IMR-90 (cell line): ENCODE measurements around the gene ITIH4. TPM values are rescaled to one million over a fixed set of nuclear protein-coding genes. Genes with fewer than 3 reads are reported as not detected.

Experiments used
- ATAC-seq: fragments of 200-7000 bp; cut with Tn5 transposase; 2 replicates; pipeline ENCODE4 v1.9.1; 2020; ENCODE audit warnings: low read depth, mild to moderate bottlenecking, moderate library complexity
- BruUV-seq: library from RNA; stranded (reverse); fragments of 400-500 nt; replicated peaks from 2 replicates; lab custom pipeline; 2021; lab: Mats Ljungman, UMichigan
- CTCF ChIA-PET: fragments of 300-600 bp; formaldehyde crosslinking; extraction: SDS; loops from one replicate; lab custom pipeline; 2021; ENCODE audit warnings: antibody characterized with exemption; lab: Yijun Ruan, JAX
- POLR2A ChIA-PET: fragments of 300-600 bp; sonication (Branson Sonifier 250); formaldehyde crosslinking; loops from one replicate; lab custom pipeline; 2022; ENCODE audit warnings: antibody characterized with exemption; ENCODE audit not compliant: unreplicated experiment; lab: Charles Lee
- DNase-seq: peaks from one replicate; pipeline ENCODE4 v3.0.0; 2013
- H2AFZ ChIP-seq: replicated peaks from 2 replicates; pipeline ENCODE3; 2013; ENCODE audit warnings: low read length, mild to moderate bottlenecking; ENCODE audit not compliant: poor library complexity
- H2AK5ac ChIP-seq: 2 replicates; pipeline ENCODE4 v1.6.1; 2013; ENCODE audit warnings: low read depth, low read length, inconsistent platforms
- H2AK9ac ChIP-seq: replicated peaks from 2 replicates; pipeline ENCODE3; 2013; ENCODE audit warnings: mild to moderate bottlenecking, low read depth, low read length, moderate library complexity; ENCODE audit not compliant: poor library complexity
- H2BK120ac ChIP-seq: 2 replicates; pipeline ENCODE4 v1.6.1; 2013; ENCODE audit warnings: low read depth, low read length, inconsistent platforms
- H2BK15ac ChIP-seq: 3 replicates; pipeline ENCODE4 v1.6.1; 2013; ENCODE audit warnings: low read depth, low read length, inconsistent platforms
- H2BK20ac ChIP-seq: 2 replicates; pipeline ENCODE4 v1.6.1; 2013; ENCODE audit warnings: low read depth, mild to moderate bottlenecking, inconsistent platforms, low read length, moderate library complexity
- H2BK5ac ChIP-seq: 2 replicates; pipeline ENCODE4 v1.6.1; 2013; ENCODE audit warnings: mild to moderate bottlenecking, low read depth, low read length, inconsistent platforms; ENCODE audit not compliant: poor library complexity, severe bottlenecking
- H3K14ac ChIP-seq: replicated peaks from 2 replicates; pipeline ENCODE4 v1.6.1; 2013; ENCODE audit warnings: low read depth, low read length, inconsistent platforms
- H3K18ac ChIP-seq: 2 replicates; pipeline ENCODE4 v1.6.1; 2013; ENCODE audit warnings: low read depth, low read length, control low read depth
- H3K23ac ChIP-seq: 2 replicates; pipeline ENCODE4 v1.6.1; 2013; ENCODE audit warnings: low read depth, low read length, inconsistent platforms
- H3K27ac ChIP-seq: 2 replicates; pipeline ENCODE4 v1.5.1; 2013; ENCODE audit warnings: mild to moderate bottlenecking, control low read depth, low read length; ENCODE audit not compliant: insufficient read depth
- H3K27me3 ChIP-seq: 2 replicates; pipeline ENCODE4 v1.6.1; 2013; ENCODE audit warnings: low read length; ENCODE audit not compliant: control insufficient read depth, insufficient read depth
- H3K36me3 ChIP-seq: 2 replicates; pipeline ENCODE4 v1.6.1; 2013; ENCODE audit warnings: low read length, mixed read lengths; ENCODE audit not compliant: control insufficient read depth, insufficient read depth
- H3K4ac ChIP-seq: 2 replicates; pipeline ENCODE4 v1.6.1; 2013; ENCODE audit warnings: low read depth, low read length, inconsistent platforms
- H3K4me1 ChIP-seq: 2 replicates; pipeline ENCODE4 v1.6.1; 2013; ENCODE audit warnings: low read length, mixed read lengths; ENCODE audit not compliant: control insufficient read depth, insufficient read depth
- H3K4me2 ChIP-seq: 2 replicates; pipeline ENCODE4 v1.6.1; 2013; ENCODE audit warnings: low read depth, mild to moderate bottlenecking, control low read depth, low read length, moderate library complexity
- H3K4me3 ChIP-seq: 2 replicates; pipeline ENCODE4 v1.5.1; 2013; ENCODE audit warnings: low read depth, mild to moderate bottlenecking, control low read depth, low read length, moderate library complexity; ENCODE audit not compliant: insufficient read depth
- H3K56ac ChIP-seq: 2 replicates; pipeline ENCODE4 v1.6.1; 2013; ENCODE audit warnings: low read length, inconsistent platforms; ENCODE audit not compliant: insufficient read depth; ENCODE audit errors: extremely low read depth
- H3K79me1 ChIP-seq, 2 experiments: 2 replicates each; pipeline ENCODE4 v1.6.1; 2013; ENCODE audit warnings: low read length in 2 of 2, inconsistent platforms in 1 of 2, low read depth in 1 of 2
- H3K9ac ChIP-seq: 2 replicates; pipeline ENCODE4 v1.6.1; 2013; ENCODE audit warnings: low read depth, low read length, control low read depth
- H3K9me1 ChIP-seq: 2 replicates; pipeline ENCODE4 v1.6.1; 2013; ENCODE audit warnings: low read length, inconsistent platforms; ENCODE audit not compliant: insufficient read depth
- H3K9me3 ChIP-seq: 2 replicates; pipeline ENCODE4 v1.6.1; 2013; ENCODE audit warnings: low read length; ENCODE audit not compliant: control insufficient read depth, insufficient read depth
- H4K20me1 ChIP-seq: 2 replicates; pipeline ENCODE4 v1.6.1; 2013; ENCODE audit warnings: low read length, inconsistent platforms; ENCODE audit not compliant: insufficient read depth
- H4K5ac ChIP-seq: 2 replicates; pipeline ENCODE4 v1.6.1; 2013; ENCODE audit warnings: mild to moderate bottlenecking, low read depth, low read length, control low read depth
- H4K8ac ChIP-seq, 2 experiments: 2 replicates each; pipeline ENCODE4 v1.6.1; 2013; ENCODE audit warnings: low read depth in 2 of 2, low read length in 2 of 2, control low read depth in 1 of 2, inconsistent platforms in 1 of 2
- H4K91ac ChIP-seq: 2 replicates; pipeline ENCODE4 v1.6.1; 2013; ENCODE audit warnings: low read depth, low read length, inconsistent platforms; ENCODE audit not compliant: insufficient read depth
- CEBPB ChIP-seq: IDR thresholded peaks from 2 replicates; pipeline ENCODE4 v1.6.1; 2012; ENCODE audit warnings: low read depth, low read length, improper control_type of control experiment
- CHD1 ChIP-seq: IDR thresholded peaks from 2 replicates; pipeline ENCODE4 v1.6.1; 2012; ENCODE audit warnings: low read depth, low read length, improper control_type of control experiment
- CTCF ChIP-seq: conservative IDR thresholded peaks from 2 replicates; pipeline ENCODE4 v1.5.1; 2012; ENCODE audit warnings: mild to moderate bottlenecking, low read depth, low read length, improper control_type of control experiment
- ELK1 ChIP-seq: fragments of 150-350 bp; IDR thresholded peaks from 2 replicates; pipeline ENCODE4 v1.6.1; 2016; ENCODE audit warnings: low read depth, mild to moderate bottlenecking, low read length, moderate library complexity, borderline replicate concordance
- FOS ChIP-seq: fragments of 150-350 bp; IDR thresholded peaks from 2 replicates; pipeline ENCODE4 v1.6.1; 2016; ENCODE audit warnings: low read depth, low read length
- MXI1 ChIP-seq: IDR thresholded peaks from 2 replicates; pipeline ENCODE4 v1.6.1; 2012; ENCODE audit warnings: low read depth, mild to moderate bottlenecking, low read length, moderate library complexity, borderline replicate concordance
- NFE2L2 ChIP-seq: fragments of 150-350 bp; IDR thresholded peaks from 2 replicates; pipeline ENCODE4 v1.6.1; 2016; ENCODE audit warnings: low read depth, mild to moderate bottlenecking, low read length
- POLR2A ChIP-seq: IDR thresholded peaks from 2 replicates; pipeline ENCODE4 v1.6.1; 2012; ENCODE audit warnings: mild to moderate bottlenecking, low read depth, low read length
- RFX5 ChIP-seq: IDR thresholded peaks from 2 replicates; pipeline ENCODE4 v1.8.0; 2012; ENCODE audit warnings: low read depth, mild to moderate bottlenecking, low read length, moderate library complexity
- USF2 ChIP-seq: fragments of 150-350 bp; IDR thresholded peaks from 2 replicates; pipeline ENCODE4 v1.6.1; 2017; ENCODE audit warnings: mild to moderate bottlenecking, antibody characterized with exemption, low read length, low read depth
- WGBS, 2 experiments: methylation state at CpG; one replicate each; pipeline versions ENCODE4 v1.1.5 to v1.1.7; 2013; ENCODE audit warnings: missing lambda C conversion rate in 2 of 2; ENCODE audit not compliant: insufficient read length in 1 of 2; ENCODE audit errors: extremely low coverage in 2 of 2; 5-methylcytosine and 5-hydroxymethylcytosine counted together
- dilution Hi-C: fragments of 300-500 bp; cut with HindIII; formaldehyde crosslinking; loops from one replicate; pipeline ENCODE4 v1.14.3; 2018; ENCODE audit warnings: low sequenced_read_pairs; ENCODE audit not compliant: unreplicated experiment
- in situ Hi-C: fragments of 300-500 bp; cut with MboI; formaldehyde crosslinking; loops from 3 replicates; pipeline ENCODE4 v1.14.3; 2019; ENCODE audit warnings: low sequenced_read_pairs, inconsistent platforms, mixed read lengths
- intact Hi-C: fragments of 100-400 bp; cut with micrococcal nuclease; formaldehyde crosslinking; loops from 2 replicates; pipeline ENCODE4 v1.10.0; 2022
- polyA plus RNA-seq, 3 experiments: library from polyadenylated mRNA; depleted of rRNA; stranded (reverse); fragments of >200 nt; gene quantifications; 2 replicates each; pipeline ENCODE4 v1.2.3, GENCODE V29; 2012; ENCODE audit warnings: low replicate concordance in 1 of 3
- total RNA-seq: library from RNA; depleted of rRNA; stranded (reverse); fragments of >200 nt; gene quantifications from 2 replicates; pipeline ENCODE4 v1.2.3, GENCODE V29; 2012

ITIH4 gene
- total and polyA plus RNA-seq, 2 of the 4 experiments (the other 2 are of a cell fraction), result 0.26 to 0.36 TPM

- TF ChIP-seq CEBPB, result no peak
- no peak for TF ChIP-seq FOS
- no peak for TF ChIP-seq ELK1
- TF ChIP-seq POLR2A, result no peak
Measured at GRCh38 chr3:52784931-52785590, 45.4 kb downstream of the ITIH4 start (continued).

GRCh38 chr3:52784021-52784621 is 46.4 kb downstream of the ITIH4 start:
- no peak for DNase-seq
- H3K36me3 ChIP-seq, result no peaks in the 10 kb centered on the region
- H3K4me1 ChIP-seq, result no peaks in the 10 kb centered on the region
- POLR2A ChIA-PET, result interaction anchor here (0.6 kb wide), 1 partner anchor 9 kb away, joined by 3 read pairs; no protein-coding TSS in a partner anchor
- no peak overlapping the region for H2BK15ac ChIP-seq
- H3K4me3 ChIP-seq, result no peak overlapping the region
- H3K79me1 ChIP-seq, result no peaks in the 10 kb centered on the region
- H2BK20ac ChIP-seq, result no peak overlapping the region
- in situ Hi-C loops, result no loop called here
- no TSS peak for BruUV-seq
- H3K23ac ChIP-seq, result no peak overlapping the region
- no peaks in the 10 kb centered on the region for H4K20me1 ChIP-seq
- no peak overlapping the region for H3K27ac ChIP-seq
- no peak overlapping the region for H3K4ac ChIP-seq
- no peaks in the 10 kb centered on the region for H3K9me3 ChIP-seq
- no peak overlapping the region for H4K91ac ChIP-seq
- no peaks in the 10 kb centered on the region; the same call in 1 of the 2 replicates for H3K9me1 ChIP-seq
- no peak overlapping the region for H2AK5ac ChIP-seq
- H2BK120ac ChIP-seq, result no peak overlapping the region
- no peak overlapping the region for H2AFZ ChIP-seq
- no peak overlapping the region for H4K8ac ChIP-seq
- H3K27me3 ChIP-seq, result peaks cover 52% of the 10 kb centered on the region
- H3K4me2 ChIP-seq, result no peak overlapping the region
- intact Hi-C loops, result no loop called here
- no peak overlapping the region for H2BK5ac ChIP-seq
- CTCF ChIA-PET, result no interaction called here
- no peak overlapping the region for H4K5ac ChIP-seq
- H3K18ac ChIP-seq, result no peak overlapping the region
- H3K14ac ChIP-seq, result no peak overlapping the region
- H2AK9ac ChIP-seq, result no peak overlapping the region
- H3K9ac ChIP-seq, result no peak overlapping the region
- ATAC-seq, result no peak
- 70% methylated on average over 11 of the region's 18 CpGs; no CpG with 5 or more reads in 1 of the 2 experiments for WGBS, 2 experiments
- no peak overlapping the region for H3K56ac ChIP-seq
- dilution Hi-C loops, result no loop called here
- TF ChIP-seq FOS (no peak), USF2 (no peak), CHD1 (no peak), POLR2A (no peak), CEBPB (no peak), MXI1 (no peak), ELK1 (no peak), RFX5 (no peak), NFE2L2 (no peak), CTCF (no peak)
